NCI-H748 (cell line): ENCODE results near the gene MRPL1.
"Not testable (repeated sequence)": the region's sequence is repeated elsewhere in the genome, so short reads cannot be mapped to it uniquely, and the experiment has no call there.

Source experiments
- DNase-seq: peaks from one replicate; lab custom pipeline; 2025; ENCODE audit not compliant: unreplicated experiment; lab: John Stamatoyannopoulos, UW

MRPL1 gene

DNA sequence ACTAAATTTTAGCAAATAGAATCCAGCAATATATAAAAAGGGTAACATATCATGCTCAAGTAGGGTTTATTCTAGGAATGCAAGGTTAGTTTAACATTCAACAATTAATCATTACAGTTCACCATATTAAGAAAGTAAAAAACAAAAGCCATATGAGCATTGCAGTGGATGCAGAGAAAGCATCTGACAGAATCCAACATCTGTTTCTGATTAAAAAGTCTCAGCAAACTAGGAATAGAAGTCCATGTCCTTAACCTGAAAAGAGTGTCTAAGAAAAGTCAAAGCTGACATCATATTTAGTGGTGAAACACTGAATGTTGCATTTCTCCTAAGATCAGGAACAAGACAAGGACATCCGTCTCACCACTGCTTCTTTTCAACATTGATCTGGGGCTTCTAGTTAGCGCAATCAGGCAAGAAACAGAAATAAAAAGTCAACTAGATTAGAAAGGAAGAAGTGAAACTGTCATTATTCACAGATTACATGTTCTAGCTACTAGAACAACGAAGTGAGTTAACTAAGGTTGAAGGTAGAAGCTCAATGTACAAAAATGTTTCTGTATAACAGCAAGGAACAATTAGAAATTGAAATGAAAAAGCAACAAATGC lies 49.3 kb downstream of the MRPL1 start:
- no peak for DNase-seq

DNA sequence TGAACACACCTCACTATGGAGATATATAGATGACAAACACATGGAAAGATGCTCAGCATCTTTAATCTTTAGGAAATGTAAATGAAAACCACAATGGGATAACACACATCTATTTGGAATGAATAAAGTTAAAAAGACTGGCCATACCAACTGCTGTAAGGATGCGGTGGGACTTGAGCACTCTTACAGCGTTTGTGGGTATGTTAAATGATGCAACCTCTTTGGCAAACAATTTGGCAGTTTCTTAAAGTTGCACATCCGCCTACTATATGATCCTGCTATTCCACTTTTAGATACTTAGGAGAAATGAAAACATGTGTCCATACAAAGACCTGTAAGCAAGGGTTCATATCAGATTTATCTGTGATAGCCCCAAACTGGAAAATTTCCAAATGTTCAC lies 50.7 kb downstream of the MRPL1 start:
- DNase-seq: no peak

GRCh38 chr4:77917075-77917474 lies 54.4 kb downstream of the MRPL1 start:
- peak; percentile 91 for DNase-seq

GRCh38 chr4:77917601-77918000 lies 55.0 kb downstream of the MRPL1 start:
- peak; percentile 61 for DNase-seq

- no peak for DNase-seq
Measured at GRCh38 chr4:77920371-77920770, 57.7 kb downstream of the MRPL1 start.

GRCh38 chr4:77921701-77922100 lies 59.1 kb downstream of the MRPL1 start:
- peak; percentile 3 for DNase-seq

DNA sequence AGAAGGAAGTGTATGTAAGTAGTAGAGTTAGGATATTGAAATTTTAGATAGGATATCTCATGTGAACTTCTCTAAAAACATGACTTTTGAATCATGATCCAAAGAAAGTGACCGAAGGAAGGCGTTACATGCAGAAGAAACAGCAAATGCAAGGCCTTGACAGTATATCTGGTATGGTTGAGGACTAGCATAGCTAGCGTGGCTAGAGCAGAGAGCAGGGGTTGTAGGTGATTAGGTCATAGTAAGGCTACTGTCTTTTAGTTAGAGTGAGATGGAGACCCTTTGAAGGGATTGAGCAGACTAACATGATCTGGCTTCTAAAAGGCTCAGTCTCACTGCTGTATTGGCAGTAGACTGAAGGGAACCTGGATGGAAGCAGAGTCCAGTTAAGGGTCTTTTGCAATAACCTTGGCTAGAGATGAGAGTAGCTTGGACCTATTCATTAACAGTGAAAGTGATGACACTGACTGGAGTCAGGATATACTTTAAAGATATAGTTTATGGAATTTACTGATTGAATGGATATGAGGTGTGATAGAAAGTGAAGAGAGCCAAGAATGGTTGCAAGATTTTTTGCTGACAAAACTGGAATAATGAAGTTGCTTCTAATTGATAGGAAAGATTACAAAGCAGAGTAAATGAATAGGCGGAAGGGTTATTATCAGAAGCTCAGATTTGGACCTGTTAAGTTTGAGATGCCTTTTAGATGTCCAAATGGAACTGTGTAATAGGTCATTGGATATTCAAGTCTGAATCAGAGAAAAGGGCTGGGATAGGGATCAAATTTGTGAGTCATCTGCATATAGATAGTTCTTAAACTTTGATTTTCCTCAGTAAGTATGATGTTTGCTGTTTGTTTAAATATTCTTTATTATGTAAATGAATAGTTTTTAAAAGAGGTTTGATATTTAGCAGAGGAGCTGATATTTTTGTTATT lies 59.8 kb downstream of the MRPL1 start:
- no peak for DNase-seq

DNA sequence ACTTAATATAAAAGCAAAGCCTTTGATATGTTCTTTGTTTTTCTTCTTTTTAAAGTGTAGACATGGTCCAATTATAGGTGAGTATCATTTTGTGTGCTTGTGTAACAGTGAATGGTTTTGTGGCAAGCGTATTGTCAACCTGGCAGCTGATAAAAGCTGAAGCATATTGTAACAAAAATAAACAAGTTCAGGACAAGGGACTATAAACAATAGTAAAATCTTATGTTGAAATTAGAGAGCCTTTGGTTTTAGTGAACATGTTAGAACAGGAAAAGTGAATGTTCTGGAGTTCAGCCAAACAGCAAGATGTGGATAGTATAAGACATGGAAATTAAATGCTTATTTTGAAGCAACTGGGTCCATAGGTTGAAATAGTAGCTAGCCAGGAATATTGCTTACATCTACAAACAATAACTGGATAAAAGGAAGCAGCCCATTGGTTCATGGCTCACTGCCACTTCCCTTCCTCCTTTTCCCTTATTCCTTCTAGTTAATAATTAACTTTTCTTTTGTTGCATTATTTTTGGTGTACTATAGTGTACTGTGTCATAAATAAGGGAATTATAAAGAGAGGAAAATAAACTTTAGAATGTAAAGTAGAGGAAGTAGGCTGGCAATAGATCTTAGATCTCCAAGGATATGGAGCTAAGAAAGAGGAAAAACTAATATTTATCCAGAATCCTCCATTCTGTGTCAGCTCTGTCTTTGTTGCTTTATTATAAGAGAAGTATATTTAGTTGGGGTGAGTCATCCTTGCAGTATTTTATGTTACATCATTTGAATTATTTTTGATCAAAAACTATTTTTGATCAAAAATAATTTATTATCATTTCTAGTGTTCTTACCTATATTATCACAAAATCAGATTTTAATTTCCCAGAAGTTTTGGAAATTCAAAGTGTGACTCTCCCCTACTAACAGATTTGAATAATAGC lies 65.6 kb downstream of the MRPL1 start:
- peak; percentile 84 for DNase-seq

GRCh38 chr4:77930154-77930639 lies 67.6 kb downstream of the MRPL1 start:
- peak; percentile 55 for DNase-seq

DNA sequence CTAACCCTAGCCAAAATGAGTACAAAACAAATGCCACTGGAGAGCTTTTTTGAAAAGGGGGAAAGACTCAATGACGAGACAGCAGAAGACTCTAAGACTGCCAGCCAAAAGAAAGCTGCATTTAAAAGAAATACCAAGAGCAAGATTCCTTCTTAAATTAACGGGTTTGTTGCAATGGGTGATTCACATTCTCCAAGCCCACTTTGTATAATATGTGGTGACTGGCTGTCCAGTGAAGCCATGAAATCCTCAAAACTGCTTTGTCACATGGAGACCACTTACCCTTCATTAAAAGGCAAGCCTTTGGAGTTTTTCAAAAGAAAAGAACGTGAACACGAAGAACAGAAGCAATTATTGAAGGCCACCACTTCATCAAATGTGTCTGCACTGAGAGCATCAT lies 68.2 kb downstream of the MRPL1 start:
- no peak for DNase-seq

DNA sequence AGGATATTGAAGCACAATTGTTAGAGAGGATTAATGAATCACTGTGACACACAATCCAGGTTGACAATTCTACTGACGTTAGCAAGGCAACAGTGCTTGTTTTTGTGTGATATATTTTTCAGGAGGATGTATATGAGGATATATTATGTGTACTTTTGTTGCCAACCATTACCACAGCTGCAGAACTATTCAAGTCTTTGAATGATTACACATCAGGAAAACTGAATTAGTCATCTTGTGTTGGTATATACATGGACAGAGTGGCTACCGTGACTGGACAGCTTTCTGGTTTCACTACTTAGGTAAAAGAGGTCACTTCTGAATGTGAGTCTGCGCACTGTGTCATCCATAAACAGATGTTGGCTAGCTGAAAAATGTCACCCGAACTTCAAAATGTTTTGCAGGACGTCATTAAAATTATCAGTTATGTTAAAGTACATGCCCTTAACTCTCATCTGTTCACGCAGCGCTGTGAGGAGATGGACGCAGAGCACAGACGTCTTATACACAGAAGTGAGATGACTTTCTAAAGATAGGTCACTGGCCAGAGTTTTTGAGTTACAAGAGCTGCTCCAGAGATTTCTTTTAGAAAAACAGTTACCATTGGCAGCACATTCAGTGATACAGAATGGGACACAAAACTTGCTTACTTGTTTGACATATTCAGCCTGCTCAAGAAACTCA lies 69.0 kb downstream of the MRPL1 start:
- DNase-seq: no peak

DNA sequence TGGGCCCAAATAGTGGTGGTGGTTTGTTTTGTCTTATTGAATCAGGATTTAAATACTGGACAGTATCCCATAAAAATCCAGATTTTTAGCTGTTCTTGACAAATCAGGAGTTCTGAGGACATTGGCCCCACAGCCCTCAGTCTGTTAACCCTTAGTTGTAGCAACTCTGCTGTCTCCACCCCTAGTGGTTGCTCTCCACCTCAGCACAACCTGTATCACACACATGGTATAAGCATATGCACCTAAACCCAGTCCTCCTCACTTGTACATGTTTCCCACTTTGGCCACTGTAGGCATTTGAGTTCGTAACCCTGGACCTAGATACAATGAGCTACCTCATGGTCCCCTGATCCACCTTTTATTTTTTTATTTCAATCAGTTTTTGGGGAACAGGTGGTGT lies 75.9 kb downstream of the MRPL1 start:
- no peak for DNase-seq

GRCh38 chr4:77945929-77946328 lies 83.3 kb downstream of the MRPL1 start:
- not testable (repeated sequence) for DNase-seq

DNA sequence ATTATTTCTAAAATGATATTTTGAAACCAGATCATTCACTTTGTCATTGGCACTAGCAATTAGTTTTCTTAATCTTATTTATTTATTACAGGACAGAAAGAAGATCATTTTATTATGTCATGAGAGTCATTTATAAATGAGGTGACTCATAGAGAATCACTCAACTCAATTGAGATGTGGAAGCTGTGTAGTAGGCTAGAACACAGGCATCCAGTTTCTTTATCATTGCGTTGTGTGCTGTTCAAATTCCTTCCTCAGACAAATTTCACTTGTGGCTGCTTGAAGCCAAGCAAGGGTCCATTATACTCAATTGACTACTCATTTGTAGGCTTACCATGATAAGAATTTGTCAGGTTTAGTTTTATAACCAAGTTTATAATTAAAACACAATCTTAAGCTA lies 87.6 kb downstream of the MRPL1 start:
- DNase-seq: no peak

DNA sequence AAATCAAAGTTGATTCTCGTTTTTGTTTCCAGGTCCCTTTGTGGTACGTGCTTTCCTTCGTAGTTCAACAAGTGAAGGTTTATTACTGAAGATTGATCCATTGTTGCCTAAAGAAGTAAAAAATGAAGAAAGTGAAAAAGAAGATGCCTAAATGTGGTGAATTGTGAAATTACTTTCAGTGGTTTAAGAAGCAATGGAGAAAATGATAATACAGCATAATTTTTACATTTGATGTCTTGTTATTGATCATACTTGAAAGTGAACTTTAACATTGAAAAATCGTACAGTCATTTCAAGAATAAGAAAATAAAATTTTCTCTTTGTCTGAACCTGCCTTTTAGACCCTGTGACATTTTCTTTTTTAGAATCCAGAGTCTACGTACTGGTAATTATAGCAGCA lies 89.8 kb downstream of the MRPL1 start:
- DNase-seq: no peak

GRCh38 chr4:77954690-77955089 lies 92.1 kb downstream of the MRPL1 start:
- no peak for DNase-seq

DNA sequence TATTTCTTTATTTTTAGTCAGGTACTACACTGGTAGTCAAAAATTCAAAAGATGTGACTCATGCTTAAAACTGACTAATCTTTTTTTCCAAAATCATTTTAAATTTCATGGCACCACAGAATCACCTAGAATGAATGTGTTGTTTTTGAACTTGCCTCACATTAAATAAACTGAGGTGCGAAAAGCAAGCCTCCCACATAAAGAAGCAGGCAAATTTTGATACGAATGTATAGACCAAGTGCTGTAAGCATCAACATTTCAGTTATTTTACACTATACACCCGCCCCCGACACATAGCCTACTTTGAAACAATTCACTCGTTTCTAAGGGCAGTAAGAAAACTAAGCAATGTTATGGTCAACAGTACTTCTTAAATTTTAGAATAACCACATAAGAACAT lies 94.3 kb downstream of the MRPL1 start:
- no peak for DNase-seq

DNA sequence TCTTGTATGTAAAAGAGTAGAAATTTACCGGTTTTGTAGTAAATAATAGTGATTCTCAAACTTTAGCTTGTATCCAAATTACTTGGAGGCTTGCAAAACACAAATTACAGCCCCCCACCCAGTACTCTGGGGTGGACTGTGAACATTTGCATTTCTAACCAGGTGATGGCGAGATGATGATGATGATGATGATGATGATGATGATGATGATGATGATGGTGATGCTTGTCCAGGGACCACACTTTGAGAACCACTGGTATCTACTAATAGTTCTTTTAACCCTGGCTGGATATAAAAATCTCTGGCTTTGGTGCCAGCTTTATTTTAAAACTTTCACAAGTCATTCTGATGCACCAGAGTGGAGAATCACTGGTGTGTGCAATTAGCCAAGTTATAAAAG lies 96.3 kb downstream of the MRPL1 start:
- no peak for DNase-seq

- DNase-seq: peak; percentile 79
Measured at GRCh38 chr4:77959566-77960338, 97.1 kb downstream of the MRPL1 start.

GRCh38 chr4:77960367-77960766 lies 97.7 kb downstream of the MRPL1 start:
- no peak for DNase-seq
